ENCODE results near the gene SMARCC1.

DNA sequence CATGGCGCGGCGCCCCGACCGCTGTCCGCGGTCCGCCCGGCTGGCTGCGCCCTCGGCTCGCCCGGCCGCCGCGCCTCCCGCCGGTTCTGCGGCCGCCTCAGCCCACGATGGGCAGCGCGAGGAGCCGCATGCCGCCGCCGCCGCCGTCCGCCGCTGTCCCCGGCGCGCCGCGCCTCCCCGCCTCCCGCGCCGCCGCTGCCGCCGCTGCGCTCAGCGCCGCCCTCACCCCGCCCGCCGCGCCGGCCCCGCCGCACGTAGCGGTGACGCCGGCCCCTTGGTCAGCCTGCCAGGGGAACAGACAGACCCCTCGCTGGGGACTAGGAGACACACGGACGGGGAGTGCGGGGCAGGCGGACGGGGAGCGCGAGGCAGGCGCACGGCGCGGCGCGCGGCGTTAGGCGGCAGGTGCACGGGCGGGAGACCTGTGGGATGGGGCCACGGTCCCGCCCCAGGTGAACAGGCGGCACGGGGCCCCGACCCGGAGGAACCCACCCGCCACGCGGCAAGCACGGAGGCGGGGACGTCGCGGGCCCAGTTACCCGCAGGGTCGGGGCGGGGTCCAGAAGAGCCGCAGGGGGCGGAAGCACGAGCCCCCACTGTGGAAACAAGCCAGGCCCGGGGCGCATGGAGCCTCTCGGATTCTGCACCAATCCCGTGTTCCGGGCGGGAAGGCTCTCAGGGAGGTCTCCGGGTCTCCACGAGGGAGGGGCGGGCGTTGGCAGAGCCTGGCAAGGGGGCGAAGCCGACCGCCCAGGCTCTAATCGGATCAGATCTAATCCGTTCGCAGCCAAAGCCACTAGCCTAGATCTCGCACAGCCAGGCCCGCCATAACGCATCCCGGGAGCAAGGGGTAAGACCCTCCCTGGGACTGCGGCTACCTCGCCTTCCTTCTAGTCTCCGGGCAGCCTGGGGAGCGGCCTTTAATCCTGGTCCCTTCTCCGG is 202.7 kb downstream of the SMARCC1 start, which contains the start of gene CSPG5:
- TF ChIP-seq POLR2AphosphoS5 (IDR thresholded peaks at IDR 0.05; ENCODE audit: low read depth, low read length) (no peak), EZH2 (IDR thresholded peaks at IDR 0.05) (no peak), MAX (IDR thresholded peaks at IDR 0.05) (no peak), RAD21 (IDR thresholded peaks at IDR 0.05; ENCODE audit: low read depth) (no peak), ZFX (IDR thresholded peaks at IDR 0.05) (no peak), REST (IDR thresholded peaks at IDR 0.05; ENCODE audit: low read depth) (no peak), POLR2A (IDR thresholded peaks at IDR 0.05; ENCODE audit: borderline replicate concordance, extremely low read depth, insufficient read depth, insufficient read length) (no peak), ZNF274 (IDR thresholded peaks at IDR 0.05; ENCODE audit: low read depth, low read length) (no peak)
- TF ChIP-seq, protein P1, sequence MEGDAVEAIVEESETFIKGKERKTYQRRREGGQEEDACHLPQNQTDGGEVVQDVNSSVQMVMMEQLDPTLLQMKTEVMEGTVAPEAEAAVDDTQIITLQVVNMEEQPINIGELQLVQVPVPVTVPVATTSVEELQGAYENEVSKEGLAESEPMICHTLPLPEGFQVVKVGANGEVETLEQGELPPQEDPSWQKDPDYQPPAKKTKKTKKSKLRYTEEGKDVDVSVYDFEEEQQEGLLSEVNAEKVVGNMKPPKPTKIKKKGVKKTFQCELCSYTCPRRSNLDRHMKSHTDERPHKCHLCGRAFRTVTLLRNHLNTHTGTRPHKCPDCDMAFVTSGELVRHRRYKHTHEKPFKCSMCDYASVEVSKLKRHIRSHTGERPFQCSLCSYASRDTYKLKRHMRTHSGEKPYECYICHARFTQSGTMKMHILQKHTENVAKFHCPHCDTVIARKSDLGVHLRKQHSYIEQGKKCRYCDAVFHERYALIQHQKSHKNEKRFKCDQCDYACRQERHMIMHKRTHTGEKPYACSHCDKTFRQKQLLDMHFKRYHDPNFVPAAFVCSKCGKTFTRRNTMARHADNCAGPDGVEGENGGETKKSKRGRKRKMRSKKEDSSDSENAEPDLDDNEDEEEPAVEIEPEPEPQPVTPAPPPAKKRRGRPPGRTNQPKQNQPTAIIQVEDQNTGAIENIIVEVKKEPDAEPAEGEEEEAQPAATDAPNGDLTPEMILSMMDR (IDR thresholded peaks at IDR 0.05 in 2 of 3, conservative IDR thresholded peaks at IDR 0.05 in 1 of 3; ENCODE audit: borderline replicate concordance in 1 of 3, insufficient read depth in 1 of 3, low read depth in 2 of 3, low read length in 2 of 3): no peak
